ENCODE data around the gene CRYGN. TPM values are rescaled to one million over a fixed set of nuclear protein-coding genes. Genes with fewer than 3 reads are reported as not detected.

CRYGN gene
- total RNA-seq, 2 donors from 2014 or later: 0.42 to 1.1 TPM

DNA sequence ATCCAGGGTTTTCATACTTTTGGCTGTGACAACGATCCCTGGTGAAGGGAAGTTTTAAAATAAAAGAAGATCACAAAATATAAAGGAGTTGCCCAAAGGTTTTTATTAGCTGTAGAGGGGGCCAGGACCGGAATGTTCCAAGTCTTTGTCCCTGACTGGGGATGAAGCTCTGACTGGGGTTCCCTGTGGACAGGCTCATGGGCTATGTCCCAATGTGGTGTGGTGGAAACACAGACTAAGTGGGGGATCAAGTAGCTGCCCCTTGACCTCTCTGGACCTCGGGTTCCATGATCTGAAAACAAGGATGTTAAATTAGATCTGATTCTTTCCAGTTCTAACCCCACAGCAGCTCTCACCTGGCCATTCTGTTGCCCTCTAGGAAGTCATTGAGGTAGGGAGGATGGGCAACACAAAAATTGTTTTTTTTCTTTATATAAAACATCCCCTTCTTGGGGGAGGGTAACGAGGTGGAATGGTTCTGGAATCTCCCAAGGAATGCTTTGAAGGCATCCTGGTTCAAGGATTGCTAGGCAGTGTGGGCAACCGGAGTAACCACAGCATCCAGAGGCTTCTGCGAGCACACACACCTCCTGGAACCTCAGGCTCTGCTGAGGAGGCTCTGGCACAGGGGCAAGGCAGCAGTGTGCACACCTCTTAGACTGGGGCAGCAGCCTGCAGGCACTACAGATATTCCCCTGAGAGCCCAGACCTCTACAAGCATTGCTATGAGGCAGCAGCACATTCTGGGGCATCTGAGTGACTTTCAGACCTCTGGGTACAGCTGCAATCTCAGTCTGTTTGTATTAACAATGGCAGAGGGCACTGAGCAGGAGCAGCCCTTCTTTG, 21.4 kb upstream of the CRYGN start:
- no peak for DNase-seq (ENCODE audit: low spot score)
- intact Hi-C loops (cut with DNase I): loop anchor here in 1 of 2 donors (2.0 to 10.0 kb wide), 2 partner anchors 57 to 293 kb away; partner anchors contain the start of gene RHEB

DNA sequence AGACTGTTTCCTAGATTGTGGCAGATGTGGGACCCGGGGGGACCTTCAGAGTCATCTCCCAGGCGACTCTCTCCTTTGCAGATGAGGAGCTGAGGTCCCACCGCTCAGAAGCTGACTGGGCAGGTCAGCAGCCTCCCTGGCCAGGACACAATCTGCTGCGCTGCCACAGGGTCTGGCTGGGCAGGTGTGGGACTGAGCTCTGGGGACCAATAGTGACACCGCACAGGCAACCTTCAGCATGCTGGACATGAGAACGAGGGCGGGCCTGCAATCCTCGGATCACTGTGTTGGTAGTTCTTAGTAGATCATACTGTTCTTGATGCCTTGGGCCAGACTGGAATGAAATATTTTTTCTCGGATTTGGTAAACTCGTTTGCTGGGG, 20.5 kb upstream of the CRYGN start:
- DNase-seq (ENCODE audit: low spot score): no peak
- intact Hi-C loops (cut with DNase I): loop anchor here in 1 of 2 donors (2.0 to 10.0 kb wide), 2 partner anchors 58 to 294 kb away; partner anchors contain the start of gene RHEB

DNA sequence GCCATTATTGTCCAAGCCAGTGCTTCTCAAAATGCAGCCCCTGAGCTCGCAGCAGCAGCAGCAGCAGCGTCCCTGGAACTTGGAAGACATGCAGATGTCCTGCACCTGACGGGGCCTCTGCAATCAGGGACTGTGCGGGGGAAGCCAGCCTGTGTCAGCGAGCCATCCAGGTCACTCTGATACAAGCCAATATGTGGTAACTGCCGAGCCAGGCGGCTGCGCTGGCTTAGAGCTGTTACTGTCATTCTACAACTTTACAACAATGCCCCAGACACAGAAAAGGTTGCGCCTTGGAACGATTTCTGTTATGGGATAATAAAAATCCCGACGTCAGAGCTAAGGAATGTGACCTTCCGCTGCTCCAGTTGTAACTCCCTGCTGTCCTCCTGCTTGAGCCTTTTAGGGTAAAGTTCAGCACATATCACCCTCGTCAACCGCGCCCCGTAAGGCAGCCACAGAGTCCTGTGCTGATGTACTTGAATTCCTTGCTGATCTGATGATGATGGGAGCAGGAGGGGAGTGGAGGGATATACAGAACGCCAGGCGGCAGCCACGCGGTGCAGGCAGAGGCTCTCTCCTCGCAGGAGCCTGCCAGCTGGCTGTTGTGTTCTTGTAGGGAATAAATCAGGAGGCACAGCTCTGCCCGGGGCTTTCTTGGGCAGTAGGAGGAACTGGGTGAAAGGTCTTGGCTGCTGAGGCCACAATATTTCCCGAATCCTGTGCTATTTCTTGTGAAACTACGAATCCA, 20.0 kb upstream of the CRYGN start:
- intact Hi-C loops (cut with DNase I): loop anchor here in 1 of 2 donors (2.0 to 10.0 kb wide), 2 partner anchors 59 to 295 kb away; partner anchors contain the start of gene RHEB
- peak; percentile 94 for DNase-seq (ENCODE audit: low spot score)

DNA sequence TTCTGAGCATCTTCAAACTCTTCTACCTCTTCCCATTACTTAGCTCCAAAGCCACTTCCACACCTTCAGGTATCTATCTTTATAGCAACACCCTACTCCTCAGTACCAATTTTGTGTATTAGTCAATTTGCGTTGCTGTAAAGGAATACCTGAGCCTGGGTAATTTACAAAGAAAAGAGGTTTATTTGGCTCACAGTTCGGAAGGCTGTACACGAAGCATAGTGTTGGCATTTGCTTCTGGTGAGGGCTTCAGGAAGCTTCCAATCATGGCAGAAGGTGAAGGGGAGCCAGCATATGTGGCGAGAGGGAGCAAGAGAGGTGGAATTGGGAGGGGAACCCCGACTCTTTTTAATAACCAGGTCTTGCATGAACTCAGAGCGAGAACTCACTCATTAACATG, 17.6 kb upstream of the CRYGN start:
- intact Hi-C loops (cut with DNase I): no loop called here
- DNase-seq (ENCODE audit: low spot score): no peak

DNA sequence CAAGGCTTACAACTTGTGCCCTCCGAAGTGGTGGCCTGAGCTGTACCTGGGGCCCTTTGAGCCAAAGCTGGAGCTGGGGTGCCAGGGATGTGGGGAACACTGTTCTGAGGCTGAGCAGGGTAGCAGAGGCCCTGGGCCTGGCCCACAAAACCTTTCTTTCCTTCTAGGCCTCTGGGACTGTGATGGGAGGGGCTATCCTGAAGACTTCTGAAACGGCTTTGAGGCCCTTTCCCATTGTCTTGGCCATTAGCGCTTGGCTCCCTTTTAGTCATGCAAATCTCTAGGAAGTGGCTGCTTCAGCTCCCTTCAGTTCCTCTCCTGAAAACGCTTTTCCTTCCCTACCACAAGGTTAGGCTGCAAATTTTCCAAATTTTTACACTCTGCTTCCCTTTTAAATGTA, 16.8 kb upstream of the CRYGN start:
- DNase-seq (ENCODE audit: low spot score): no peak
- intact Hi-C loops (cut with DNase I): no loop called here

DNA sequence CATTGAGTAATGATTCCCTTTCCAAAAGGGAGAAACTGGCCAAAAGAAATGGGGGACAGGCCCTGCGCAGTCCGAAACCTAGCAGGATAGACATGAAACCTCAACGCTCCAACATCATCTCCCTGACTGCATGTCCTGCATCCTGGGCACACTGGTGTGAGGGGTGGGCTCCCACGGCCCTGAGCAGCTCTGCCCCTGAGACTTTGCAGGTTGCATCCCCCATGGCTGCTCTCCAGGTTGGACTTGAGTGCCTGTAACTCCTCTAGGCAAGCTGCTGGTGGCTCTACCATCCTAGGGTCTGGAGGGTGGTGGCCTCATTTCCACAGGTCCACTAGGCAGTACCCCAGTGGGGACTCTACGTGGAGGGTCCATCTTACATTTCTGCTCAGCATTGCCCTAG, 16.3 kb upstream of the CRYGN start:
- no peak for DNase-seq (ENCODE audit: low spot score)

DNA sequence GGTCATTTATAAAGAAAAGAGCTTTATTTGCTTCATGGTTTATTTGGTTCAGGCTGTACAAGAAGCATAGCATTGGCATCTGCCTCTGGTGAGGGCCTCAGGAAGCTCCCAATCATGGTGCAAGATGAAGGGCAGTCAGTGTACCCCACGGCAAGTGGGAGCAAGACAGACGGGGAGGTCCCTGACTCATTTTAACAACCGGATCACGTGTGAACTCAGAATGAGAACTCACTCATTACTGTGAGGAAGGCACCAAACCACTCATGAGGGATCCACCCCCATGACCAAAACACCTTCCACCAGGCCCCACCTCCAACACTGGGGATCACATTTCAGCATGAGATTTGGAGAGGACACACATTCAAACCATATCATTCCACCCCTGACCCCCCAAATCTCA, 15.7 kb upstream of the CRYGN start:
- no peak for DNase-seq (ENCODE audit: low spot score)
- intact Hi-C loops (cut with DNase I): no loop called here

More for the DNA sequence above, 16.3 kb upstream of the CRYGN start:
- intact Hi-C loops (cut with DNase I): no loop called here

DNA sequence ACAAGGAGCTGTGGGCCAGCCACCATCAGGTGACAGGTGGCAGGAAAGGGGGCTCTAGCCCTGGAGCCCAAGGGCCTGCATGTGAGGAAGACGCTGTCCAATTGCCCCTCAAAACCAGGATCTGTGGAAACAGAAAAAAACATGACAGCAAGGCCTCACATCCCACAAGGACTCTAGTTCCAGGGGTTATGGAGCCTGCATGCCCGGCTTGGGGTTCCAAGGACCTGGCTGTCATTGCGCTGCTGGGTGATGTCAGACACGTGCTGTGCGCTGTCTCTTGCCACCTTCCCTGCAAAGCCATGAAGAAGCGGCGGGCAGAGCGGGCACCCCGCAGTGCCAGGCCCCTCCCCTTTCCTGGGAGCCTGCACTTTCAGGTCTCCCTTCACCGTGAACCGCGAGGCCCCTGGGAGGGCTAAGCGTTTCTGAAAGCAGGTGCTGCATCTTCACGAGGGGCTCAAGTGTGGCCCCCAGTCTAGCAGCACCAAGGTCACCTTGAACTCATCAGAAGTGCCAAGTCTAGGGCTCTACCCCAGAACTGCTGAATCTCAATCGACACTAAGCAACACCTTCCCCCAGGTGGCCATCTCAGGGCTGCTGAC, 15.1 kb upstream of the CRYGN start:
- intact Hi-C loops (cut with DNase I): no loop called here
- no peak for DNase-seq (ENCODE audit: low spot score)

DNA sequence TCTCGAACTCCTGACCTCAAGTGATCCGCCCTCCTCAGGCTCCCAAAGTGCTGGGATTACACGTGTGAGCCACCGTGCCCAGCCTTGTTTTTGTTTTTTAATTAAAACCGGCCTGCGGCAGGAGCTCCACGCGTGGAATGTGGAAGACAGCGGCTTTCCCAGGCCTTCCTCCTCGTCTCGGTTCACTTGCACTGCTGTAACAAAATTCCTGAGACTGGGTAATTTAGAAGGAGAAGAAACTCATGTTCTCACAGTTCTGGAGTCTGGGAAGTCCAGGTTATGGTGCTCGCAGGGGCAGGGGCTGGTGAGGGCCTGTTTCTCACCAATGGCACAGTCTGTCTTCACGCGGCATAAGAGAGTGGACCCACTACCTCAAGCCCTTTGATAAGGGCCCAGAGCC, 14.4 kb upstream of the CRYGN start:
- DNase-seq (ENCODE audit: low spot score): no peak
- intact Hi-C loops (cut with DNase I): no loop called here

DNA sequence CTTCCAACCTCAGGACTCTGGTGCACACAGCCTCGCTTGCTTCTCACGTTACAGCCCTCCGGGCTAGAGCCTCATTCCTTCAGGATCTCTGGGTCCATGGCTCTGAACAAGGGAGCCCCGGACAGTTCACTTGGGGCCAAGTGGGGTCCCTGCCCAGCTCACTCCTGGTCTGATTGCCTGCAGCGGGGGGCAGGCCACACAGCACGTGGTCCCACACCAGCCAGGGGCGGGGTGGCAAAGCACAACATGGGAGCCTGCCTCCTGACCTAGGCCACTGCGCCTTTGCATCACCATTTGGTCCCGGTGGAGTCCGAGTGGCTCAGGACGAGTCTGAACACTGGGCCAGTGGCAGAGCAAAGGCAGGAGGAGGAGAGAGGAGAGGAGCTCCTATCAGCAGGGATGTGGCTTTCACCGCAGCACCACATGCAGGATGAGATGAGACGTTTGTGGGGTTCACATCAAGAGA, 13.4 kb upstream of the CRYGN start:
- no peak for DNase-seq (ENCODE audit: low spot score)
- intact Hi-C loops (cut with DNase I): no loop called here

DNA sequence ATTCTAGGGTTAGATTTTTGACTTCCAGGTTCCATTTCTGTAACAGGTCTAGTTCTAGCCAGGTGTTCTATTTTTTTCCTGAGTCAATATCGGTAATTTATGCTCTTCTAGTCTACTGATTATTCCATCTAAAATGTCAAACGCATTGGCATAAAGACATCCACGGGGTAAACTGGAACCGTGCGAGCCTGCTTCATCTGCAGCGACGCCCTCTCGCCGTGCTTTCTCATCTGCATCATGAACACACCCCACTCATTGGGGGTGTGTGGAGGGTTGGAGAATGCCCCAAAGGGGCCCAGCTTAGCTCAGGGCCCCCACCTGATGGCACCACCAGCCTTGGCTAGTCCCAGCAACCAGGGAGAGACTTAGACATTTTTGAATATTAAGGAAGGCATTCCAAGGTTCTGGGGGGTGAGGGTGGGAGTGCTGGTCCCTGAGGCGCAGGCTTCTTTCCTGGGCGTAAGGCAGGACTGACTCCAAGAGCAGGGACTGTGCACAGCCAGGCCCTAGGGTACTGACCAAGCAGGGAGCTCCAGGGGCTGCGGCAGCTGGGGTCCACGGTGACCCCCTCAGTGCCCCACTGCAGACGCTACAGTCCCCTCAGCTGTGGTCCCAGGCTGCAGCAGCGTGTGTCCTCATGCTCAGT, 12.9 kb upstream of the CRYGN start:
- DNase-seq (ENCODE audit: low spot score): no peak
- intact Hi-C loops (cut with DNase I): no loop called here

DNA sequence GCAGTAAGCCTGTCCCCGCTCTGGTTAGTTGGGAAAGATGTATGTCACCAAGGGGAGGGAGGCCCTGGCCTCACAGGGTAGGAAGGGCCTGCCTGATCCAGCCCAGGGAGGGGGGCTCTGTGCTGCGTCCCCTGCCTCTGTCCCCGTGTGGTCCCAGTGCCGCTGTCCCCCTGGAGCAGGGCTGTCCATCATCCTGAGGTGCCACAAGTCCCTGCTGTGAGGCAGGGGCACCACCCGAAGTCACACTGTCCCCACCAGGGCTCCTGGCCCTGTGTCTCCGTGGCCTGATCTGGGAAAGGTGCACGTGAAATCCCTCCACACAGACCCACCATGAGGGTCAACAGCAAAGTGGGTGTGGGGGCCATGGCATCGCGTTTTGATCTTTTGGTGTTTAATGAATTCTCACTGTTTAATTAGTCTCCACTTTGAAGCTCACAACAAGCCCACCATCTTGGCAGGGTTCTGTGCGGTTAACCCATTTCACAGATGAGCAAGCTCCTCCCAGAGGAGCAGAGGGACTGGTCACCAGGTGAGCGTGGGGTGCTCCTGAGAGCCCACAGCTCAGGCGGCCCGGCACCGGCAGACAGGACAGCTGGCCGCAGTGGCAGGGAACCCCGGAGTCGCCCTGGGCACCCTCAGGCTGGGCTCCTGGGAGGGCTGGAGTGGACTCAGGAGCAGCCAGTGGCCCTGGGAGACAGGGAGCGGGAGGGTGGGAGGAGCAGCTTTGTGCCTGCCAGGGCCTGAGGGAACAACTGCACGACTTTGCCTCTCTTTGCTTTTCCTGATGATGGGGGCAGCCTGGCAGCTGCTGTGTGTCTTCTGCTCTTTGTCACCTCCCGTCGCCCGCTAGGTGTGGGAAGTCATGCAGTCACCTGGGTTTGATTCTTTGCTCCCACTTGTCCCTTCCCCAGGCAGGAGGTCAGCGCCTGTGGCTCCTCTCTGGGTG, 12.0 kb upstream of the CRYGN start:
- DNase-seq (ENCODE audit: low spot score): no peak
- intact Hi-C loops (cut with DNase I): no loop called here

DNA sequence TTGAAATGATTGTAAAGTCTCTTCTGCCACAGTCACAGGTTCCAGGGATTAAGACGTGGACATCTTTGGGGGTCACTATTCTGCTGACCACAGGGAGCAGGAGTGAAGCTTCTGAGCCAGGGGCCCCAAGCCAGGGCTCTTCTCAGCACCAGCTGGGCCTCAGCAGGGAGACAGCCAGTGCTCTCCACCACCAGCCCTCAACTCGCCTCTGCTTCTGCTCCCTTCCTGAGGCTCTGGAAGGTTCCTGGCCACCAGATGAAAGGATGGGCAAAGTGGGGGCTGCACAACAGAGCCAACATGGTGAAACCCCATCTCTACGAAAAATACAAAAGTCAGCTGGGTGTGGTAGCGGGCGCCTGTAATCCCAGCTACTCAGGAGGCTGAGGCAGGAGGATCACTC, 11.2 kb upstream of the CRYGN start:
- DNase-seq (ENCODE audit: low spot score): no peak

DNA sequence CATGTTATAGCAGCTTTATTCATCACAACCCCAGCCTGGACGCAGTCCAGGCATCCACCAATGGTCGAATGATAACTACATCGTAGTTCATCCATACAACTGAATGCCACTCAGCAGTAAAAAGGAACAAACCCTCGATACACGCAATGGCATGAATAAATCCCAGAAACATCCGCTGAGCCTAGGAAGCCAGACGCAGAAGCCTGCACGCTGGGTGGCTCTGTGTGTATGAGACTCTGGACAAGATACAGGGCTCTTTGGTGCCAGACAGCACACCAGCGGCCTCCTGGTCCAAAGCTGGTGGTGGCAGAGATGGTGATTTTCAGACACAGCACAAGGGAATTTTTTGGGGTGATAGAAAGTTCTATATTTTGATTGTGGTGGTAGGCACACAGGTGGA, 10.0 kb upstream of the CRYGN start:
- intact Hi-C loops (cut with DNase I): loop anchor here (5.0 kb wide), 1 partner anchor 83 kb away; no protein-coding TSS in a partner anchor
- no peak for DNase-seq (ENCODE audit: low spot score)

More for the DNA sequence above, 11.2 kb upstream of the CRYGN start:
- intact Hi-C loops (cut with DNase I): no loop called here

DNA sequence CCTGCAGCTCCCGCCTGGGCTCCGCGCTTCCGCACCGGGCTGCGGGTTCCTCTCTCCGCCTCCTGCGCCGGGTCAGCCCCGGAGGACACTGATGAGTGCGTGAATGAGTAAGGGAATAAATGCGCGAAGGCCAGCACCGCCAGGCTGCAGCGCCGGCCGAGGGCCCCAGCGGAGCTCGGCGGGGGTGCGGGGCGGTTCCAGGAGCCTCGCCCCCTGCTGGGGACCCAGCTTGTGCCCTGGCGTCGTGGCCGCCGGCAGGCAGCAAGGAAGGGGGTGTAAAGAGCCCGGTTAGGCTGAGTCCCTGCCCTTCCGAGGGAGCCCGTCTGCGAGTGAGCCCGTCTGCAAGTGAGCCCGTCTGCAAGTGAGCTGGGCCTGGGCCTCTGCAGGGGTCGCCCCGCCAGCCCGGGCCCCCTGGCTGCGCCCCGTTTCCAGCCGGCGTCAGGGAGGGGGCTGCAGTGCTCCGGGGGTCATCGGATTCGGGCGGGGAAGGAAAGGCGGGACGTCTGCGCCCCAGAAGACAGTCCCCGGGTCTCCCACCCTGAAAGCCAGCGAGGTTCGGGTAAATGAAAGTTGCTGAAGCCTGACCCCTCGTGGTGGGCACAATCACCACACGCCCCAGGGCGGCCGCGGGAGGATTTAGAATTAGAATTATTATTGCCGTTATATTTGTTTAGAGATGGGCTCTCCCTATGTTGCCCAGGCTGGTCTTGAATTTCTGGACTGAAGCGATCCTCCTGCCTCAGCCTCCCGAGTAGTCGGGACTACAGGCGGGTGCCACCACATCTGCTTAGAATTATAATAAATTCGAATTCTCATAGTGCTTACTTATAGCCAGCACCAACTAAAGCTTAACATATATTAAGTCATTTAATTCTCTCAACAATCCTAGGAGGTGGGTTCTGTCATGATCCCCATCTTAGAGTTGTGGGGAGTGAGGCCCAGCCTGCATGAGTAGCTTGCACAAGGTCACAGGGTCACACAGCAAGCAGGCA, 8.6 kb upstream of the CRYGN start:
- peak; percentile 89 for DNase-seq (ENCODE audit: low spot score)
- intact Hi-C loops (cut with DNase I): loop anchor here (5.0 kb wide), 1 partner anchor 81 kb away; no protein-coding TSS in a partner anchor

DNA sequence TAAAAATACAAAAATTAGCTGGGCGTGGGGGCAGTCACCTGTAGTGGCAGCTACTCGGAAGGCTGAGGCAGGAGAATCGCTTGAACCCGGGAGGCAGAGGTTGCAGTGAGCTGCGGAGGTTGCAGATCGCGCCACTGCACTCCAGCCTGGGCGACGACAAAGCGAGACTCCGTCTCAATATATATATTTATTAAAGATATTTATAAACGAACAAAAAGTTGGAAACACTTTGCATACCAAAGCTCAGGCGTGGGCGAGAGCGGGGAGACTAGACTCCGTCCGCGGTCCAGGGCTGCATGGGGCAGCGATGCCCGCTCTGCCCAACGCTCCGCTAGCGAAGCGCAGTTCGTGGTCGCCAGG, 7.9 kb upstream of the CRYGN start:
- DNase-seq (ENCODE audit: low spot score): no peak
- intact Hi-C loops (cut with DNase I): loop anchor here (5.0 kb wide), 1 partner anchor 81 kb away; no protein-coding TSS in a partner anchor

DNA sequence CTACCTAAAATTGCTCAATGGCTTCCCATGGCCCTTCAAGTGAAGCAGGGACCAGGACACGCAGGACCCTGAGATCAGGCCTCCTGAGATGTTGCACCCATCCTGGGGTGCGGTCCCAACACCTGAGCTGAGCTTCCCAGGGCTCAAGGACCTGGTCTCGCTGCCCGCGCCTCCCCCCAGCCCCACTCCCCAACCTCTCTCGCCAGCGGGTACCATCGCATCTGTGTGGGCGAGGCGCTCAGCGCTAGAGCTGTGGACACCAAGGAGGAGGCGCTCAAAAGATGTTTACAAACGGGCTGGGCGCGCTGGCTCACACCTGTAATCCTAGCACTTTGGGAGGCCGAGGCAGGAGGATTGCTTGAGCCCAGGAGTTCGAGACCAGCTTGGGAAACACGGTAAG, 7.4 kb upstream of the CRYGN start:
- no peak for DNase-seq (ENCODE audit: low spot score)

More for the DNA sequence above, 7.4 kb upstream of the CRYGN start:
- intact Hi-C loops (cut with DNase I): loop anchor here (5.0 kb wide), 1 partner anchor 80 kb away; no protein-coding TSS in a partner anchor
